Measurements from ENCODE around the gene PDE4D. TPM values are rescaled to one million over a fixed set of nuclear protein-coding genes. Genes with fewer than 3 reads are reported as not detected.

PDE4D gene
- total RNA-seq, 4 donors from 2014 or later = 14.7 to 36.3 (median 24.7) TPM

GRCh38 chr5:58924306-58924705, 969.2 kb downstream of the PDE4D start:
- Histone ChIP-seq H3K4me3 (replicated peaks in 1 of 3) (no peak overlapping the region), H3K9me3 (no peaks in the 10 kb centered on the region), H3K27ac (no peak overlapping the region), H3K4me1 (no peaks in the 10 kb centered on the region), H3K36me3 (no peaks in the 10 kb centered on the region), H3K27me3 (no peaks in the 10 kb centered on the region)
- 35 to 45% methylated on average over 5 of the region's 5 CpGs for WGBS, 2 donors
- DNase-seq = no peak
- no peak for TF ChIP-seq CTCF (IDR thresholded peaks at IDR 0.05)
- TF ChIP-seq POLR2A (IDR thresholded peaks at IDR 0.05) = no peak
- intact Hi-C loops (cut with DNase I) = no loop called here

GRCh38 chr5:58923355-58923754, 970.2 kb downstream of the PDE4D start:
- Histone ChIP-seq H3K4me1 (no peaks in the 10 kb centered on the region), H3K27ac (no peak overlapping the region)
- DNase-seq = no peak

GRCh38 chr5:58922461-58923171, 970.9 kb downstream of the PDE4D start:
- no peak for TF ChIP-seq CTCF (IDR thresholded peaks at IDR 0.05)
- TF ChIP-seq POLR2A (IDR thresholded peaks at IDR 0.05) = no peak
- Histone ChIP-seq H3K9me3 (no peaks in the 10 kb centered on the region), H3K4me1 (no peaks in the 10 kb centered on the region), H3K36me3 (no peaks in the 10 kb centered on the region), H3K27me3 (no peaks in the 10 kb centered on the region), H3K27ac (peak overlapping the region in 1 of 3 donors; percentile 1), H3K4me3 (replicated peaks in 1 of 3) (no peak overlapping the region)
- peak in 1 of 2 donors; percentile 7 for DNase-seq
- WGBS, 2 donors = 63 to 72% methylated on average over 13 to 14 of the region's 15 CpGs
- intact Hi-C loops (cut with DNase I) = no loop called here

More at GRCh38 chr5:58923355-58923754, 970.2 kb downstream of the PDE4D start:
- intact Hi-C loops (cut with DNase I) = no loop called here
- Histone ChIP-seq H3K4me3 (replicated peaks in 1 of 3) (no peak overlapping the region), H3K9me3 (no peaks in the 10 kb centered on the region), H3K27me3 (no peaks in the 10 kb centered on the region), H3K36me3 (no peaks in the 10 kb centered on the region)
- WGBS, 2 donors = 90 to 94% methylated on average over 2 of the region's 2 CpGs
- no peak for TF ChIP-seq POLR2A (IDR thresholded peaks at IDR 0.05)
- TF ChIP-seq CTCF (IDR thresholded peaks at IDR 0.05) = no peak

GRCh38 chr5:58921159-58921558, 972.4 kb downstream of the PDE4D start:
- H3K9me3 ChIP-seq = no peaks in the 10 kb centered on the region
- H3K4me1 ChIP-seq = no peaks in the 10 kb centered on the region
- intact Hi-C loops (cut with DNase I) = no loop called here
- TF ChIP-seq POLR2A (IDR thresholded peaks at IDR 0.05) (no peak), CTCF (IDR thresholded peaks at IDR 0.05) (no peak)
- H3K4me3 ChIP-seq (replicated peaks in 1 of 3) = no peak overlapping the region
- H3K36me3 ChIP-seq = no peaks in the 10 kb centered on the region
- no peak for DNase-seq
- H3K27ac ChIP-seq = no peak overlapping the region
- H3K27me3 ChIP-seq = no peaks in the 10 kb centered on the region
- WGBS, 2 donors = 54 to 90% methylated on average over 1 of the region's 1 CpG

- WGBS, 2 donors = 83 to 87% methylated on average over 5 of the region's 5 CpGs
- no peak for TF ChIP-seq POLR2A (IDR thresholded peaks at IDR 0.05)
- Histone ChIP-seq H3K4me1 (no peaks in the 10 kb centered on the region), H3K9me3 (no peaks in the 10 kb centered on the region), H3K4me3 (replicated peaks in 1 of 3) (no peak overlapping the region), H3K27me3 (no peaks in the 10 kb centered on the region), H3K27ac (no peak overlapping the region), H3K36me3 (no peaks in the 10 kb centered on the region)
- intact Hi-C loops (cut with DNase I) = no loop called here
- DNase-seq = no peak
These were observed 973.7 kb downstream of the PDE4D start for GRCh38 chr5:58919833-58920232.

MicroRNAs within 50 kb of the gene (microRNA counts, 767-probe panel; counts per million panel counts)
- microRNA hsa-miR-582-3p = 4,143 to 4,219 counts per million in 2 donors
- 0 to 2,199 counts per million in 2 donors for microRNA hsa-miR-582-5p

Small RNA genes lying within 50 kb of the gene (microRNA-seq; reads per million reads assigned to microRNA genes)
- 2.9 reads per million for gene MIR582

Small RNA genes lying within 50 kb of the gene (small RNA-seq; reads per million reads assigned to genes)
- not detected for gene MIR582
